Measurements from ENCODE around the gene AATK. TPM values are rescaled to one million over a fixed set of nuclear protein-coding genes. Genes with fewer than 3 reads are reported as not detected.

Gene AATK
- total and polyA plus RNA-seq, 2 of the 4 experiments (the other 2 are of a cell fraction), result under 0.01 to 0.21 TPM

DNA sequence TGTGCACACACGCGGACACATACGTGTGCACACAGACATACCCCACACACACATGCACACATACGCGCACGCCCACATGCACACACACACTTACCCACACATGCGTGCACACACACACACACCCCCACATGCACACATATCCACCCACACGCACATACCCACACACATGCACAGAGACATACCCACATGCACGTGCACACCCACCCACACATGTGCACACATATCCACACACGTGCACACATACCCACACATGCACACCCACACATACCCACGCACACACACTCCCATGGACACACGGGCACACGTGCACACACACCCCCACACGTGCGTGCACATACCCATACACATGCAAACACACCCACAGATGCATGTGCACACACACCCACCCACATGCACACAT, 27.9 kb downstream of the AATK start:
- intact Hi-C loops (cut with micrococcal nuclease) (no loop called here), in situ Hi-C loops (cut with MboI; ENCODE audit: low sequenced_read_pairs) (no loop called here), dilution Hi-C loops (cut with HindIII; ENCODE audit: low sequenced_read_pairs, unreplicated experiment) (no loop called here)
- Histone ChIP-seq H3K23ac (ENCODE audit: low read depth, low read length) (no peak overlapping the region), H2BK20ac (ENCODE audit: low read depth, low read length) (no peak overlapping the region), H3K4me2 (ENCODE audit: low read depth, low read length) (no peak overlapping the region), H2AK9ac (replicated peaks; ENCODE audit: low read depth, low read length, poor library complexity) (no peak overlapping the region), H4K20me1 (ENCODE audit: insufficient read depth, low read length) (no peaks in the 10 kb centered on the region), H2AK5ac (ENCODE audit: low read depth, low read length) (no peak overlapping the region), H3K27ac (ENCODE audit: insufficient read depth, low read length) (no peak overlapping the region), H3K4me1 (ENCODE audit: control insufficient read depth, insufficient read depth, low read length) (no peaks in the 10 kb centered on the region), H4K5ac (ENCODE audit: low read depth, low read length) (no peak overlapping the region), H4K91ac (ENCODE audit: insufficient read depth, low read depth, low read length) (no peak overlapping the region), H4K8ac (ENCODE audit: low read depth in 2 of 2, low read length in 2 of 2) (no peak overlapping the region), H3K9me3 (ENCODE audit: control insufficient read depth, insufficient read depth, low read length) (no peaks in the 10 kb centered on the region), H3K4ac (ENCODE audit: low read depth, low read length) (no peak overlapping the region), H3K9ac (ENCODE audit: low read depth, low read length) (no peak overlapping the region), H2BK15ac (ENCODE audit: low read depth, low read length) (no peak overlapping the region), H3K27me3 (ENCODE audit: control insufficient read depth, insufficient read depth, low read length) (peaks cover 13% of the 10 kb centered on the region; the same call in 1 of the 2 replicates), H3K79me1 (ENCODE audit: low read depth in 1 of 2, low read length in 2 of 2) (no peaks in the 10 kb centered on the region), H3K4me3 (ENCODE audit: insufficient read depth, low read depth, low read length) (no peak overlapping the region), H3K56ac (ENCODE audit: extremely low read depth, insufficient read depth, low read length) (no peak overlapping the region), H3K18ac (ENCODE audit: low read depth, low read length) (no peak overlapping the region), H3K14ac (replicated peaks; ENCODE audit: low read depth, low read length) (no peak overlapping the region), H2BK120ac (ENCODE audit: low read depth, low read length) (no peak overlapping the region), H2AFZ (replicated peaks; ENCODE audit: low read length, poor library complexity) (peak overlapping the region; percentile 32), H3K9me1 (ENCODE audit: insufficient read depth, low read length) (peaks cover 3% of the 10 kb centered on the region; the same call in 1 of the 2 replicates), H2BK5ac (ENCODE audit: low read depth, low read length, poor library complexity, severe bottlenecking) (no peak overlapping the region), H3K36me3 (ENCODE audit: control insufficient read depth, insufficient read depth, low read length) (no peaks in the 10 kb centered on the region)
- no TSS peak for BruUV-seq (replicated peaks)
- POLR2A ChIA-PET (ENCODE audit: unreplicated experiment), result no interaction called here
- WGBS, 2 experiments (ENCODE audit: extremely low coverage in 2 of 2, insufficient read length in 1 of 2), result 84% methylated on average over 15 of the region's 15 CpGs; no CpG with 5 or more reads in 1 of the 2 experiments
- DNase-seq (no peak), ATAC-seq (ENCODE audit: low read depth) (no peak)
- TF ChIP-seq ELK1 (IDR thresholded peaks at IDR 0.05; ENCODE audit: borderline replicate concordance, low read depth, low read length), result no peak
- CTCF ChIA-PET, result no interaction called here

Data from IMR-90 (cell line).